Measurements from ENCODE around the gene SPEM3.

Gene SPEM3

GRCh38 chr17:7431231-7431630 is 2.6 kb downstream of the SPEM3 start:
- no peak for TF ChIP-seq FOXP2 (optimal IDR thresholded peaks at IDR 0.05; ENCODE audit: borderline replicate concordance, extremely low read depth, extremely low read length, insufficient read depth)

- no peak for TF ChIP-seq REST (IDR thresholded peaks at IDR 0.05; ENCODE audit: insufficient read depth in 1 of 2, low read depth in 2 of 2, low read length in 2 of 2)
- TF ChIP-seq SIN3A (IDR thresholded peaks at IDR 0.05; ENCODE audit: borderline replicate concordance, insufficient read depth, low read length): no peak
- TF ChIP-seq TAF1 (IDR thresholded peaks at IDR 0.05; ENCODE audit: borderline replicate concordance, insufficient read depth, low read length): no peak
- TF ChIP-seq FOXP2 (optimal IDR thresholded peaks at IDR 0.05; ENCODE audit: borderline replicate concordance, extremely low read depth, extremely low read length, insufficient read depth): no peak
- no peak for TF ChIP-seq POLR2AphosphoS5 (IDR thresholded peaks at IDR 0.05; ENCODE audit: low read depth, low read length)
These were observed 3.6 kb downstream of the SPEM3 start for GRCh38 chr17:7432296-7432695.

- TF ChIP-seq TAF1 (IDR thresholded peaks at IDR 0.05; ENCODE audit: borderline replicate concordance, insufficient read depth, low read length) (no peak), REST (IDR thresholded peaks at IDR 0.05; ENCODE audit: insufficient read depth in 1 of 2, low read depth in 2 of 2, low read length in 2 of 2) (no peak), SIN3A (IDR thresholded peaks at IDR 0.05; ENCODE audit: borderline replicate concordance, insufficient read depth, low read length) (no peak), POLR2AphosphoS5 (IDR thresholded peaks at IDR 0.05; ENCODE audit: low read depth, low read length) (no peak), FOXP2 (optimal IDR thresholded peaks at IDR 0.05; ENCODE audit: borderline replicate concordance, extremely low read depth, extremely low read length, insufficient read depth) (no peak)
These were observed 7.3 kb downstream of the SPEM3 start for GRCh38 chr17:7435676-7436555.

- TF ChIP-seq REST (IDR thresholded peaks at IDR 0.05; ENCODE audit: insufficient read depth in 1 of 2, low read depth in 2 of 2, low read length in 2 of 2): no peak
- TF ChIP-seq TAF1 (IDR thresholded peaks at IDR 0.05; ENCODE audit: borderline replicate concordance, insufficient read depth, low read length): no peak
- TF ChIP-seq POLR2AphosphoS5 (IDR thresholded peaks at IDR 0.05; ENCODE audit: low read depth, low read length): no peak
- no peak for TF ChIP-seq SIN3A (IDR thresholded peaks at IDR 0.05; ENCODE audit: borderline replicate concordance, insufficient read depth, low read length)
- no peak for TF ChIP-seq FOXP2 (optimal IDR thresholded peaks at IDR 0.05; ENCODE audit: borderline replicate concordance, extremely low read depth, extremely low read length, insufficient read depth)
These were observed 8.1 kb downstream of the SPEM3 start for GRCh38 chr17:7436556-7437368.

- no peak for TF ChIP-seq REST (IDR thresholded peaks at IDR 0.05; ENCODE audit: insufficient read depth in 1 of 2, low read depth in 2 of 2, low read length in 2 of 2)
- TF ChIP-seq TAF1 (IDR thresholded peaks at IDR 0.05; ENCODE audit: borderline replicate concordance, insufficient read depth, low read length): no peak
- no peak for TF ChIP-seq FOXP2 (optimal IDR thresholded peaks at IDR 0.05; ENCODE audit: borderline replicate concordance, extremely low read depth, extremely low read length, insufficient read depth)
- no peak for TF ChIP-seq SIN3A (IDR thresholded peaks at IDR 0.05; ENCODE audit: borderline replicate concordance, insufficient read depth, low read length)
- no peak for TF ChIP-seq POLR2AphosphoS5 (IDR thresholded peaks at IDR 0.05; ENCODE audit: low read depth, low read length)
These were observed 8.8 kb downstream of the SPEM3 start for GRCh38 chr17:7437369-7437863.
